VCaP (cell line): ENCODE measurements around the gene ADAMTSL5.
"Not testable (repeated sequence)": the region's sequence is repeated elsewhere in the genome, so short reads cannot be mapped to it uniquely, and the experiment has no call there.

ENCODE experiments used
- H3K27ac ChIP-seq: fragments of 450-650 bp; 2 replicates; pipeline ENCODE4 v1.5.1; 2017
- CTCF ChIP-seq: fragments of 450-650 bp; conservative IDR thresholded peaks from 2 replicates; pipeline ENCODE4 v1.5.1; 2017; ENCODE audit warnings: mild to moderate bottlenecking, moderate library complexity

The ADAMTSL5 gene

GRCh38 chr19:1554968-1555367 is 42.1 kb upstream of the ADAMTSL5 start:
- no peak for TF ChIP-seq CTCF
- H3K27ac ChIP-seq = no peak overlapping the region

GRCh38 chr19:1553415-1553814 is 40.6 kb upstream of the ADAMTSL5 start:
- H3K27ac ChIP-seq = no peak overlapping the region
- TF ChIP-seq CTCF = no peak

GRCh38 chr19:1551068-1552040 is 38.5 kb upstream of the ADAMTSL5 start:
- no peak overlapping the region for H3K27ac ChIP-seq
- no peak for TF ChIP-seq CTCF

GRCh38 chr19:1549332-1549945 is 36.6 kb upstream of the ADAMTSL5 start:
- no peak for TF ChIP-seq CTCF
- no peak overlapping the region for H3K27ac ChIP-seq

GRCh38 chr19:1540365-1540925 is 27.6 kb upstream of the ADAMTSL5 start:
- no peak for TF ChIP-seq CTCF
- H3K27ac ChIP-seq = no peak overlapping the region

GRCh38 chr19:1539749-1540148 is 26.9 kb upstream of the ADAMTSL5 start:
- H3K27ac ChIP-seq = not testable (repeated sequence)

- TF ChIP-seq CTCF = no peak
- H3K27ac ChIP-seq = no peak overlapping the region
These were observed 26.2 kb upstream of the ADAMTSL5 start for GRCh38 chr19:1538978-1539377.

- H3K27ac ChIP-seq = not testable (repeated sequence)
These were observed 22.9 kb upstream of the ADAMTSL5 start for GRCh38 chr19:1535699-1536098.
